ENCODE results near the gene TGM2. TPM values are rescaled to one million over a fixed set of nuclear protein-coding genes. Genes with fewer than 3 reads are reported as not detected.

TGM2 gene
- polyA plus RNA-seq, 1 donor (not counting 4 experiments of a cell fraction or from before 2014, with no cell fraction given), result 18.7 TPM

DNA sequence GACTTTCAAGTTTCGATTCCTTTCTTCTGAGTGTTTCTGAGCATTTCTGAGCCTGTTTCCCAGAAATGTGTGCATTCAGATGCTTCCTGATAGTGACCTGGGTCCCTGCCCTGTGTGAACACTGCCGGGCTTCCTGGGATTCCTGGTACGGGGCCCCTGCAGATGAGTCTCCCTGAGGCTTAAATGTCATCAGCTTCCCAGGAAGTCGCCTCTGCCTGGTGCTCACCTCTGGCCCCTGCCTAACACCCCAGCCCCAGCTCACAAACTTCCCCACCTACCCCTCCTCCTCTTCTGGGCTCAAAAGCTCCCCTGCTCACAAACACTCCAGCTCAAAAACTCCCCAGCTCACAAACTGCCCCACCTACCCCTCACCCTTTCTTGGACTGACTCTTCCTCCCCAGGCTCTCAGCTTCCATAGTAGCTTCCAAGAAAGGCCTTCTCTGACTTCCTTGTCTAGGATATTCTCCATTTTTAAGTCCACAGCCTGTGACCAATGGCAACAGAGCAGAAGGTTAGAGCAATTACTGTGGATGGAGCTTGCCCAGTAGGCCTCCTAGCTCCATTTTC lies 42.0 kb downstream of the TGM2 start:
- Histone ChIP-seq H3K9me1 (ENCODE audit: control insufficient read depth, extremely low read depth, insufficient read depth, low read length) (no peaks in the 10 kb centered on the region), H3K79me2 (ENCODE audit: control insufficient read depth, insufficient read depth, low read length) (no peaks in the 10 kb centered on the region), H3K27me3 (ENCODE audit: control insufficient read depth, extremely low read depth, insufficient read depth, low read length) (no peaks in the 10 kb centered on the region), H4K20me1 (ENCODE audit: control insufficient read depth, extremely low read depth, insufficient read depth, low read length) (no peaks in the 10 kb centered on the region), H2AFZ (ENCODE audit: control insufficient read depth, low read length) (peak overlapping the region; percentile 76), H3K9ac (ENCODE audit: control insufficient read depth, extremely low read depth, insufficient read depth, low read length) (no peak overlapping the region), H3K4me1 (ENCODE audit: control insufficient read depth, extremely low read depth, insufficient read depth, low read length) (peaks cover 12% of the 10 kb centered on the region), H3K4me3 (ENCODE audit: control insufficient read depth in 2 of 3, extremely low read depth in 1 of 3, insufficient read depth in 2 of 3, low read depth in 1 of 3, low read length in 3 of 3) (no peak overlapping the region), H3K9me3 (ENCODE audit: control insufficient read depth, low read depth, low read length) (no peaks in the 10 kb centered on the region), H3K27ac (ENCODE audit: control insufficient read depth, insufficient read depth, low read length) (no peak overlapping the region), H3K36me3 (ENCODE audit: control insufficient read depth in 2 of 2, extremely low read depth in 1 of 2, insufficient read depth in 2 of 2, low read length in 2 of 2) (no peaks in the 10 kb centered on the region), H3K4me2 (ENCODE audit: control insufficient read depth, extremely low read depth, insufficient read depth, low read depth, low read length) (no peak overlapping the region)
- dilution Hi-C loops (cut with MboI; ENCODE audit: extremely low pct_ligation_motif_present, low sequenced_read_pairs), result no loop called here
- TF ChIP-seq EZH2 (IDR thresholded peaks at IDR 0.05; ENCODE audit: low read length), result no peak
- TF ChIP-seq, protein P1, sequence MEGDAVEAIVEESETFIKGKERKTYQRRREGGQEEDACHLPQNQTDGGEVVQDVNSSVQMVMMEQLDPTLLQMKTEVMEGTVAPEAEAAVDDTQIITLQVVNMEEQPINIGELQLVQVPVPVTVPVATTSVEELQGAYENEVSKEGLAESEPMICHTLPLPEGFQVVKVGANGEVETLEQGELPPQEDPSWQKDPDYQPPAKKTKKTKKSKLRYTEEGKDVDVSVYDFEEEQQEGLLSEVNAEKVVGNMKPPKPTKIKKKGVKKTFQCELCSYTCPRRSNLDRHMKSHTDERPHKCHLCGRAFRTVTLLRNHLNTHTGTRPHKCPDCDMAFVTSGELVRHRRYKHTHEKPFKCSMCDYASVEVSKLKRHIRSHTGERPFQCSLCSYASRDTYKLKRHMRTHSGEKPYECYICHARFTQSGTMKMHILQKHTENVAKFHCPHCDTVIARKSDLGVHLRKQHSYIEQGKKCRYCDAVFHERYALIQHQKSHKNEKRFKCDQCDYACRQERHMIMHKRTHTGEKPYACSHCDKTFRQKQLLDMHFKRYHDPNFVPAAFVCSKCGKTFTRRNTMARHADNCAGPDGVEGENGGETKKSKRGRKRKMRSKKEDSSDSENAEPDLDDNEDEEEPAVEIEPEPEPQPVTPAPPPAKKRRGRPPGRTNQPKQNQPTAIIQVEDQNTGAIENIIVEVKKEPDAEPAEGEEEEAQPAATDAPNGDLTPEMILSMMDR (optimal IDR thresholded peaks at IDR 0.05 in 1 of 3, IDR thresholded peaks at IDR 0.05 in 1 of 3, conservative IDR thresholded peaks at IDR 0.05 in 1 of 3; ENCODE audit: extremely low read depth in 1 of 3, insufficient read depth in 2 of 3, low read length in 3 of 3), result no peak
- no peak for FAIRE-seq
- no peak for DNase-seq (ENCODE audit: low read depth, low spot score)

DNA sequence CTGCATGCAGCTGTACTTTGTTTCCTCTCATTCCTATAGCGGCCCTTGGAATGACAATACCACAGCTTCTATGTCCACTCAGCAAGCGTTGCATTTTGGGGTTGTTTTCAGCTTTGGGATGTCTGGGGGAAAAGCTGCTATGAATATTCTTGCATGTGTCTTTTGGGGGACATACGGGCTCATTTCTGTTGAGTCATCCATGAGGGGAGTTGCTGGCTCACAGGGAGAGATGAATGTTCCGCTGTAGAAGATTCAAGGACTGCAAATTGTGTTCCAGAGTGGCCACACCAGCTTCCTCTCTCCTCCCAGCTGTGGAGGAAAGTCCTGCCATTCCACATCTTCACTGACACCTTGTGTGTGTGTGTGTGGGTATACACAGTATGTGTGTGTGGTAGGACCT lies 43.3 kb downstream of the TGM2 start:
- H3K4me3 ChIP-seq (ENCODE audit: control insufficient read depth in 2 of 3, extremely low read depth in 1 of 3, insufficient read depth in 2 of 3, low read depth in 1 of 3, low read length in 3 of 3), result no peak overlapping the region
- no peak for DNase-seq (ENCODE audit: low read depth, low spot score)
- H2AFZ ChIP-seq (ENCODE audit: control insufficient read depth, low read length), result no peak overlapping the region
- no peak overlapping the region for H3K9ac ChIP-seq (ENCODE audit: control insufficient read depth, extremely low read depth, insufficient read depth, low read length)
- H4K20me1 ChIP-seq (ENCODE audit: control insufficient read depth, extremely low read depth, insufficient read depth, low read length), result no peaks in the 10 kb centered on the region
- H3K36me3 ChIP-seq (ENCODE audit: control insufficient read depth in 2 of 2, extremely low read depth in 1 of 2, insufficient read depth in 2 of 2, low read length in 2 of 2), result no peaks in the 10 kb centered on the region
- no peak for TF ChIP-seq EZH2 (IDR thresholded peaks at IDR 0.05; ENCODE audit: low read length)
- TF ChIP-seq, protein P1 (optimal IDR thresholded peaks at IDR 0.05 in 1 of 3, IDR thresholded peaks at IDR 0.05 in 1 of 3, conservative IDR thresholded peaks at IDR 0.05 in 1 of 3; ENCODE audit: extremely low read depth in 1 of 3, insufficient read depth in 2 of 3, low read length in 3 of 3), result no peak
- H3K9me3 ChIP-seq (ENCODE audit: control insufficient read depth, low read depth, low read length), result no peaks in the 10 kb centered on the region
- no peaks in the 10 kb centered on the region for H3K9me1 ChIP-seq (ENCODE audit: control insufficient read depth, extremely low read depth, insufficient read depth, low read length)
- H3K27me3 ChIP-seq (ENCODE audit: control insufficient read depth, extremely low read depth, insufficient read depth, low read length), result no peaks in the 10 kb centered on the region
- peaks cover 22% of the 10 kb centered on the region for H3K4me1 ChIP-seq (ENCODE audit: control insufficient read depth, extremely low read depth, insufficient read depth, low read length)
- no peaks in the 10 kb centered on the region for H3K79me2 ChIP-seq (ENCODE audit: control insufficient read depth, insufficient read depth, low read length)
- dilution Hi-C loops (cut with MboI; ENCODE audit: extremely low pct_ligation_motif_present, low sequenced_read_pairs), result no loop called here
- H3K27ac ChIP-seq (ENCODE audit: control insufficient read depth, insufficient read depth, low read length), result no peak overlapping the region
- no peak for FAIRE-seq
- no peak overlapping the region for H3K4me2 ChIP-seq (ENCODE audit: control insufficient read depth, extremely low read depth, insufficient read depth, low read depth, low read length)
